Measurements from ENCODE around the gene F7.

Gene F7

DNA sequence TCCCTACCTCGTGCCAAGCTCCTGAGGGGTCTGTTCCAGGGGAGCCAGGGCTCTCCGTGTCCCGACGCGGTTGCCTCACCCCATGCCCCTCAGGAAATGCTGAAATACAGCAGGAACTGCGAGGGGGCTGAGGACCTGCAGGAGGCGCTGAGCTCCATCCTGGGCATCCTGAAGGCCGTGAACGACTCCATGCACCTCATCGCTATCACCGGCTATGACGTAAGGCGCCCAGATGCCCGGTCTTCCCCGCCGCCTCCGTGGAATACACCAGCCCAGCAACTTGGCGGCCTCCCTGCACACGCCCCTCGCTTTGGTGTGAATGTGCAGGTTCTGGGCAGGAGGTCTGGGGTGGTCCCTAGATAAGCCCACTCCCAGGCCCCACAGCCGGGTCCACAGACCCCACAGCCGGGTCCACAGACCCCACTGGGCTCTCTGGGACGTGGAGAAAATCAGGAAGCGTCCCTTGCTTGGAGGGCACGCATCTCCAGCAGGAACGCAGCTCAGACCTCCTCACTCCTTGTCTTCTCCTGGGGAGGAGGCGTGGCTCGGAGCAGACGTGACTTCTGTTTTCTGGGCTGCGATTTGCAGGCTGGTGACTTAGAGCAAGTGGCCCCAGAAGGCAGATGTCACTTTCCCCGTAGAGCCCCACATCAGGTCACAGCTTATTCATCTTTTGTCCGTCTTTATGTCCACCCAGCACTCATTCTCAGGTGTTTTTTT lies 19.4 kb upstream of the F7 start:
- no peak for DNase-seq (ENCODE audit: low read depth in 4 of 4, low spot score in 1 of 4)

DNA sequence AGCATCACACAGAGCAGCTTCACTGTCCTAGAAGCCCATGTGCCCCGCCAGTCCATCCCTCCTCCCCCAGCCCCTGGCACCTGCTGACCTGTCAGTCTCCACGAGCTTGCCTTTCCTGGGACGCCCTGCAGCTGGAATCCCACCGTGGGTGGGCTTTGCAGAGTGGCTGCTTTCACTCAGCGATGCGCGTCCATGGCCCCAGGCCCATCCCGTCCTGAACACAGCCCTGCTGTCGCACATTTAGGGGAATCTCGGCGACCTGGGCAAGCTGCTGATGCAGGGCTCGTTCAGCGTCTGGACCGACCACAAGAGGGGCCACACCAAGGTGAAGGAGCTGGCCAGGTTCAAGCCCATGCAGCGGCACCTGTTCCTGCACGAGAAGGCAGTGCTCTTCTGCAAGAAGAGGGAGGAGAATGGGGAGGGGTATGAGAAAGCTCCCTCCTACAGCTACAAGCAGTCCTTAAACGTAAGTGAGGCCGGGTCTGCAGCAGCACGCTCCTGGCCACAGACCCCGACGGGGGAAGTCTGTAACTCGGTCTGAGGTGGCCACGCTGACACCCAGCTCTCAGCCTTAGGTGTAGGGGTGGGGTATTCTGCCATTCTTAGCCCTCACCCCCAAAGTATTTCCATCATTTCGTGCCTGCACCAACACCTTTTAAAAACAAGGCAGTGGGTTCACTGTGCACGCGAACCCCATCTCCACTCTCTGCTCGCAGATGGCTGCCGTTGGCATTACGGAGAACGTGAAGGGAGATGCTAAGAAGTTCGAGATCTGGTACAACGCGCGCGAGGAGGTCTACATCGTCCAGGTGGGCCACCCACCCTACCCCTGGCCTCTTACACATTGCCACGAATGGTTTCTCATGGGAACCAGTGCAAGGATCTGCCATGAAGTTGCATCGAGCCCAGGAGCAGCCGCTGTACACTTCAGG lies 18.3 kb upstream of the F7 start:
- no peak for DNase-seq (ENCODE audit: low read depth in 4 of 4, low spot score in 1 of 4)

DNA sequence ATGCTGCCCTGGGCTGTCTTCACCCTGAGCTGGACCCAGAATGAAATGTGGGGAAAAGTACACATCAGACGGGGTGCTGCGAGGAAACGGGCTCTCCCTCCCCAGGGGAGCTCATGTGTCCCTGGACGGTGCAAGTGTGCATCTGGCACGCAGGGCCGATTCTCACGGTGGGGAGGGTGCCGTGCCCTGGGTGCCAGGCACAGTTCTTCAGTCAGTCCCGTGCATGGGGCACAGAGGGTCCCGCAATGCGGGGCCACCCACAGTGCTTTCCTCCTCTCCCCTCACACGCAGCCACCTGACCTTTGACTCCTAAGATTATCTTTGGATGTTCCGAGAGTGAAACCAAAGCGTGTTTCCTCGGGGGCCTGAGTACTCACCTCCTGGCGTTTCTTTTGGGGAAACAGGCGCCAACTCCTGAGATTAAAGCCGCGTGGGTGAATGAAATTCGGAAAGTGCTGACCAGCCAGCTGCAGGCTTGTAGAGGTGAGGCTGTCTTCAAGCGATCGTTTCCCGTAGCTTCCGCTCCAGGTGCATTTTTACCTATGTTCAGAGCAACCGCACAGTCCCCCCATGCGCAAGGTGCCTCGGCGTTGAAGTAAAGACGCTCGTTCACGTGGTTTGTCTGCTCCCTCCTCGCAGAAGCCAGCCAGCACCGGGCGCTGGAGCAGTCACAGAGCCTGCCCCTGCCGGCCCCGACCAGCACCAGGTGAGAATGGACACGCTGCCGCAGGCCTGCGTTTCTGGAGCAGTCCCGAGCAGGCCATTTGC lies 17.5 kb upstream of the F7 start:
- no peak for DNase-seq (ENCODE audit: low read depth in 4 of 4, low spot score in 1 of 4)

DNA sequence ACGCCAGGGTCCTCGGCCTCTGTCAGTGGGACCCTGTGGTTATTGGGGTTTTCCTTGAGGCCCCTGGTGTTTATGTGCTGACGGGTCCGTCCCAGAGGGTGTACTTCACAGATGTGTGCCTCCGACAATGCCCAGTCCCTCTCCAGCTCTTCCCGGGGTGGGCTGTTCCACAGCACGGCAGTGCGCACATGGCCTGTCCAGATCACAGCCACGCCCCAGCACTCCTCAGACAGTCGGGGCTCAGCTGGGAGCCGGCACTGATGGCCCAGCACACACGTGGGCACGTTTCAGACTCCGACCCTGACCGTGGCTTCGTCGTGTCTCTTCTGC lies 16.9 kb upstream of the F7 start:
- no peak for DNase-seq (ENCODE audit: low read depth in 4 of 4, low spot score in 1 of 4)

DNA sequence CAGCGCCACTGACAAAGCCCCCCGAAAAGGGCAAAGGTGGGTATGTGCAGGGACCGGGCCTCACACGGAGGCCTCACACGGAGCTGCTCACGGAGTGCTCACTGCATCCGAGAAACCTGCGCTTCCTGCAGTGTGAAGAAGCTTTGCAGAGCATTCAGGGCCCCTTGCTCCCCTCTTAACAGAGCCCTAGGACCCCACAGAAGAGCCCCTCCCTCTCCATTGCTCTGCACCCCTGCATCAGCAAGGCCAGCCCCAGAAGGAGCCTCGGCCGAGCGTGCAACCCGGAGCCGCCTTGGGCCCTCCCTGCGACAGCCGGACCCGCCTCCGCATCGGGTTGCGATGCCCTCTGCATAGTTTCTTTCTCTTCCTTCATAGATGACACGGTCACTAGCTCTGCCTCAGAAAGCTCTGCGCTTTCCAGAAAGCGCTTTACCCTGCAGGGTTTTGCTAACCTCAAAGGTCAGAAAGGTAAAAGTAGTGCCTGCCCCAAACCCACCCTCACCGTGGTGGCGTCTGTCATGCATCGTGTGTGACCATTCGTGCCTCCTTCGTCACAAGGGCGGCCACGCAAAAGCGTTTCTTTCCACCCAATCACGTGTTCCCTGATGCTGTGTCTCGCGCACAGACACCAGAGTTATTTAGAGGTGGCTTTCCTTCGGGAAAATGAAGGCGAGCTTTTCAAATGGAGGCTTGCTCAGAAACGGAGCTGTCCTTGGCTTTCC lies 15.7 kb upstream of the F7 start:
- no peak for DNase-seq (ENCODE audit: low read depth in 4 of 4, low spot score in 1 of 4)

DNA sequence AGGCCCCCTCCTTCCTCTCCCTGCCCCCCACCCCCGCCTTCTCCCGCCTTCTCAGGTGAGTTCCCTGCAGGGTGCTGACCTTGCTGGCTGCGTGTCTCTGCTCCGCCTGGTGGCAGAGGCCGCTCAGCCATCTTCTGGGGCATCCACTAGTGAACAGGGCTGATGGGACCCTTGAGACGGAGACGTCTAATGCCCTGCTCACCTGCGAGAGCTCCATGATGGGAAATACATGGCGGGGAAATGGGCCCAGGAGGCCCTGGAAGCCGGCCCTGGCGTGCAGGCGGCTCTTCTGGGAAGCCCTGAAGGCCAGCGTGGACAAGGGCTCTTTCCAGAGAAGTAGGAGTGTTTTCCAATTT lies 15.2 kb upstream of the F7 start:
- DNase-seq (ENCODE audit: low read depth in 4 of 4, low spot score in 1 of 4): no peak

DNA sequence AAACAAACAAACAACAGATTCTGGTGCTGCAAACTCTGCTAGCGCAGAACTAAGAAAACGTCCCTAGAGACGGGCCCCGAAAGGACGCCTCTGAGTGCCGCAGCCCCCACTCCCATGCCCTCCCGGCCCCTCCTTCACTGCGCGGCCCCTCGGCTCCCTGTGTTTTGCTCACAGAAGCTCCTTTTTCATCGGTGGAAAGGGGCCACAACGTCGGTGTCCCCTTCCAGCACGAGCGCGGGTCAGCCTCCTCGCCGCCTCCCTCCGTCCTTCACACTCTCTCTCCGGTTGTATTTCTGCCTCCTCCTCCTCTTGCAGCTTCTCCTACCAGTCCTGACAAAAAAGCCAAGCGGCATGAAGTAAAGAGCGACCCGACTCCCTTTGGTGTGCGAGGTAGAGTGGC lies 14.8 kb upstream of the F7 start:
- DNase-seq (ENCODE audit: low read depth in 4 of 4, low spot score in 1 of 4): no peak

DNA sequence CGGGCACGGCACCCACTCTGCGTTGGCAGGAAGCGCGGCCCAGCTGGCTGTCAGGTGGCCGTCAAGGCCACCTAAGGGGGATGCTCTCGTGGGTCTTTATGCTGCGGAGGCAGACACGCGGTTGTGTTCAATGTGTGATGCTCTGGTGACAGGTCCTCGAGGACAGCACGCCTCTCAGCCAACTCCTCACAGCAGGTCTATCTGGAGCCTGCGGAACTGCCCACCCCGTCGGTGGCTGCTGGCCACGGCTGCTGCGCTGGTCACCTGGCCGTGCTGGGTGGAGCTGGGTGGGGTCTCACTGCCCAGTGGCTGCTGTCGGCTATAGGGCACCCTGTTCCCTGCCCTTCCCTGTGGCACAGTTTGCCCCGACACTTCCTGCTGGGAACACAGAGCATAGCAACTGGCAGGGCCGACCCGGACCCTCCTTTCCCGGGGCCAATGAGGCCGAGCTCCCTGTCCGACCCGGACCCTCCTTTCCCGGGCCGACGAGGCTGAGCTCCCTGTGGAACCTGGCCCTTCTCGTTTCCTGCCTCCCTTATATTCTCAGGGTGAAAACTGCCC lies 14.3 kb upstream of the F7 start:
- DNase-seq (ENCODE audit: low read depth in 4 of 4, low spot score in 1 of 4): no peak

DNA sequence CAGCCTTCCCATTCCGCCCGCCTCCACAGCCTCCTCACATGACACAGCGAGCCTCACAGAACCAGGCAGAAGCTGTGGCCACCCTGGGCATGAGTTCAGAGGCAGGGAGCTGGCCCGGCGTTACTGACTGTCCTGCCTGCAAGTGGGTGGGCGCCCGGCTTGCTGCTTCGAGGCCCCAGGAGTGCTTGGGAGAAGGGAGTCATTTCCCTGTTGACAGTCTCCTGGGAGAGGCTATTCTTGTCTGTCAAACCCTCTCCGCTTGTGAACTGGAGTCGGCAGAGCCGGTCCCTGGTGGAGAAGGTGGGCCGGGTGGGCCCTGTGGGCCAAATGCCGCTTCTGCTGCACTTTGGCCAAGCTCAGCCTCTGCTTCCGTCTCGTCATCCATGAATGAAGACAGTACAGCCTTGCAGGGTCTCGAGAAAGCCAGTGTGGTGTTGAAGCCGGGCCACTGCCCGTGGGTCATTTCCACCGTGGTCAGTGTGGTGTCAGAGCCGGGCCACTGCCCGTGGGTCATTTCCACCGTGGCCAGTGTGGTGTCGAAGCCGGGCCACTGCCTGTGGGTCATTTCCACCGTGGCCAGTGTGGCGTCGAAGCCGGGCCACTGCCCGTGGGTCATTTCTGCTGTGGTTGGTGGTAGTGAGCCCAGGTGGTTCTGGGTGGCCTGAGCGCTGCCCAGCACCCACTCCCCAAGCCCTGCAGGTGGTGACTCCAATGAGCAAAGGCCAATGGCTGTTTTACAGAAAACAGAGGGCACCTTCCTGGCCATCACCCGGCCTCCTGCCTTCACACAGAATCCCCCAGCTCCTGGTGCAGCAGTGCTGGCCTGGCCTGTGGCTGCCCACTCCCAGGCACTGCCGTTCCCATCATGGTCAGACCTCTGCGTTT lies 13.5 kb upstream of the F7 start:
- no peak for DNase-seq (ENCODE audit: low read depth in 4 of 4, low spot score in 1 of 4)

DNA sequence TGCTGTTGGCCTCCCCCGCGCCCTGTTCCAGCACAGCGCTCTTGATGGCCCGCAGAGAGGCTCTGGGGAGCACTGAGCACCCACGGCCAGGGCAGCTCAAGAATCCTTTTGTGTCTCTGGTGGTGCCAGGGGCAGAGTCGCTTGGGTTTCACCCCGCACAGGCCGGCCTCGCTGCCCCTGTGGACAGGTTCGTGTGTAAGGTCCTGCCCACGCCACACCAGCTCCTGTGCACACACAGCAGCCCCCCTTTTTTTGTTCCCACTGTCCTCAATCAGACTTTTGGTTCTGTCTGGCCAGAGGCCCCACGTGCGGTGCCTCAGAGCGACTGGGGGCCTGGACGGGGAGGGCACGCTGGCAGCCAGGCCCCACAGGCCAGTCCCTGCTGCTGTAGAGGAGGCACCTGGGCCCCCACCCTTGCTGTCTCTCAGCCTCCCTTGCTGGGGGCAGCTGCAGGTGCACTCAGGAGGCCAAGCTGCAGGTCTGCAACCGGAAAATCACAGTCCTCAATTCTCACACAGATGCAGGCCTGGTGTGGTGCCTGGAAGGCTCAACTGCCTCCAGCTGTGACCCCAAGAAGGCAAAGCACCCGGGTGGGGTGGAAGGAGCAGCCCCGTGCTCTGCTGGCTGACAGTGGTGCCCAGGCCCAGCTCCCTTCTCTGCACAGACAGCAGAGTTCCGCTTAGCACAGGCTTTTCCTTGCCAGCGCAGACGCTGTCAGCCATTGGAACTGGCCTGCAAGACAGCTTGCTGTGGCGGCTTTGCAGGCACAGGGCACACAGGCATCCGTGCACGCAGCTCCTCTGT lies 12.6 kb upstream of the F7 start:
- no peak for DNase-seq (ENCODE audit: low read depth in 4 of 4, low spot score in 1 of 4)

DNA sequence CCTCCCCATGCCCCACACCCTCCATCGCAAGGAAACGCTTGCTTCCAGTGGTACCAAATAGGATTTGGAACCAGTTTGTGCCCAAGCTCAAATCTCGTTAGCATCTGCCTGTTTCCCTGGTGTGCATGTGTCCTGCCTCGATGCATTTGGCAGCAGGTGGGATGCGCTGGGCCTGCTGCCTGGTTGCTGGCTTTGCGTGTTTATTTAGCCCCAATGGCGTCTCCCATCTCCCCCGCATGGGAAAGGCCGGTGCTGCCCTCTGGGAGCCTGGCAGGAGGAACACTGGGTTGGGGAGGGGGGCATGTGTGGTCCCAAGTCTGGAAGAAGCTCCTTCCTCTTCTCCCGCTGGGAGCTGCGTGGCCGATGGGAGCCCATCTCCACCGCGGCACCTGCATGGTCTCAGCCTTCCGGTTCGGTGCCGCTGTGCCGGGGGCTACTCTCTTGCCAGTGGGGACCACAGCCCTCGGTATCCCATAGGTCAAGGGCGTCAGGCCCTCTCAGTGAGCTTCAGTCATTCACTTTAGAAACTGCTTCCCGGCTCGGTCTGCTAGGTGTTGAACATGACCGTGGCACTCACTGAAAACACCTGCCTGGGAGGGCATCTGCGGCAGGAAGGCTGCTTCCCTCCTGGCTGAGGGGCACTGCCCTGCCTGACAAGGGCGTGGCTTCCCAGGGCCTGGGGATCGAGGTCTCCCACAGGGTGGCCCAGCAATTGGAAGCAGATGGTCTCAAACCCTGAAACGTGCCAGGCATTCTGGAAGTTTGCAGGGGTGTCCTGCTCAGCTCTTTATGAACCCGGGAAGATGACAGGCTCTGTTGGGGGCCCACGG lies 11.8 kb upstream of the F7 start:
- no peak for DNase-seq (ENCODE audit: low read depth in 4 of 4, low spot score in 1 of 4)

DNA sequence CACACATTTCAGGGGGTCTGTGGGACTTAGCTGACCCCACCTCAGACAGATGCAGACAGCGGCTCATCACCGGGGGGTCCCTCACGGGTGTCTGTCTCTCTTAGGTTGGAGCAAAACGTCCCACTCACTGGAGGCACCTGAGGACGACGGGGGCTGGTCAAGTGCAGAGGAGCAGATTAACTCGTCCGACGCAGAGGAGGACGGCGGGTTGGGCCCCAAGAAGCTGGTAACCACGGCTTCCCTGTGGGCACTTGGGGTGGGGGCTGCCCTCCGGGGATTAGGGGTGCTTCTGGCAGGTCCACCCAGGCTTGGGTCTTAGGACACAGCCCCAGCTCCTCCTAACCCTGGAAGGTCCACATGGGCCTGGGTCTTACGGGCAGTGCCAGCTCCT lies 11.2 kb upstream of the F7 start:
- DNase-seq (ENCODE audit: low read depth in 4 of 4, low spot score in 1 of 4): no peak

DNA sequence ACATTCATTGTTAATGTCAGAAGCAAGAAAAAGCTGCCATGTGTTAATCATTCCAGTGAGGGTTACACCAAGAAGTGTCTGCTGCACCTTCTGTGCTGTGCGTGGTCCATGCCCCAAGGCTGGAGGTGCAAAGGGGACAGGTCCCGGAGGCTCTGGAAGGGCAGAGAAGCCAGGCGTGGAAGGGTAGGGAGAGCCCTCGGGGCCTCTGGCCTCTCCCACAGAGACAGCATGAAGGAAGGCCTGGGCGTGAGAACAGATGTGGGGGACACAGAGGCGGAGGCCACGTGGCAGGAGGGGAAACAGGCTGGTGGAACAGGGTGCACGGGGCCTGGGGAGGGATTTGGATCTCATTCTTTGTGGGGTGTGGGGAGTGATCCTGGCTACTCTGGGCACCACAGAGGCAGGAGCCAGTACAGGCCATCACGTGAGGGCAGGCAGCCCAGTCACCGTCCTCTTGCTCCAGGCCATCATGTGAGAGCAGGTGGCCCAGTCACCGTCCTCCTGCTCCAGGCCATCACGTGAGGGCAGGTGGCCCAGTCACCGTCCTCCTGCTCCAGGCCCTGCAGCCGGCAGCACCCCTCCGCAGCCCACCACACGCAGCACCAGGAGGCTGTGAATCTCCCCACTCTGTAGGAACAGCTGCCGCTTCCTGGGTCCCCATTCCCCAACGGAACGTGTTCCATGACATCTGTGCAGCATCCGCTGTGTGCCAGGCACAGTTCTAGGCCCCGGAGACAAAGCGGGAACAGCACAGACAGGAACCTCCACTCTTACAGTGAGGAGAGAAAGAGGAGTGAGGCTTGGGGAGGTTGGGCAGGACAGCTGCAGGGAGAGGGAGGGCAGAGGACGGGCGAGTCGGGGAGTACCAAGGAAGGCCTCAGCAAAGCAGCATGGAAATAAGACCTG lies 10.2 kb upstream of the F7 start:
- no peak for DNase-seq (ENCODE audit: low read depth in 4 of 4, low spot score in 1 of 4)

DNA sequence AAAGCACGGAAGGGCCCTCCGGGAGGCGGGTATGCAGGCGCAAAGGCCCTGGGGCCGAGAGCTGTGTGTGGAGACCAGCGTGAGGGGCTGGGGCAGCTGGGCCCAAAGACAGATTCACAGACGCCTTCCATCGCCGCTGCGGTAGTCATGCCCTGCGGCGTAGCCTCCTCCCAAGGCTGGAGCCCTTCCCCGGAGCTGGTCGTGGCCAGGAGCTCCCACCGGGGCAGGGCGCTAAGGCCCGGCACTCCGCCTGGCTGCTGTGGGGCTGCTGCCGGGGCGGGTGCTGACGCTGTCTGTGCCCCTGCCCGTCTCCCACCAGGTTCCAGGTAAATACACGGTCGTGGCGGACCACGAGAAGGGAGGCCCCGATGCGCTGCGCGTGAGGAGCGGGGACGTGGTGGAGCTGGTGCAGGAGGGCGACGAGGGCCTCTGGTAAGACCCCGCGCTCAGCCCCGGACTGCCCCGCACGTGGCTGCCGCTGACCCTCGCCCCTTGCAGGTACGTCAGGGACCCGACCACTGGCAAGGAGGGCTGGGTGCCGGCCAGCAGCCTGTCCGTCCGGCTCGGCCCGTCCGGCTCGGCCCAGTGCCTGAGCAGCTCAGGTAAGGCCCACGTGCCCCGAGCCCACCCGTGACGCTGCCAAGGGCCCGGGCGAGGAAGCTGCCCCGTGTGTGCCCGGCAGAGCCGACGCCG lies 9.4 kb upstream of the F7 start:
- no peak for DNase-seq (ENCODE audit: low read depth in 4 of 4, low spot score in 1 of 4)

DNA sequence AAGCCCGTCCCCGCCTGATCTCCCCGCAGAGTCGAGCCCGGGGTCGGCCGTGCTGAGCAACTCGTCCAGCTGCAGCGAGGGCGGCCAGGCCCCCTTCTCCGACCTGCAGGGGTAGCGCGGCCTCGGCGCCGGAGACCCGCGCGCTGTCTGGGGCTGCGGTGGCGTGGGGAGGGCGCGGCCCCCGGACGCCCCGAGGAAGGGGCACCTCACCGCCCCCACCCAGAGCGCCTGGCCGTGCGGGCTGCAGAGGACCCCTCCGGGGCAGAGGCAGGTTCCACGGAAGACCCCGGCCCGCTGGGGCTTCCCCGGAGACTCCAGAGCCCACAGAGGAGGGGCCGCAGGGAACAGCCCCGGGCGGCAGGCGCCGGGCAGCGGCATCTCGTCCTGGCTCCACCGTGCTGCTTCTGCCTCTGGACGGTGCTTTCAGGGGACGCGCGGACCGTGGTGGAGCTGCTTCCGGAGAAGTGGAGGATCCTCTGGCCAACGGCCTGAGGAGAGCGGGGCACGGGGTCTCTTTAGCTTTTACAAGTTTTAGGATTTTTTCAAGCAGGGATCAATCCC lies 8.8 kb upstream of the F7 start:
- no peak for DNase-seq (ENCODE audit: low read depth in 4 of 4, low spot score in 1 of 4)

DNA sequence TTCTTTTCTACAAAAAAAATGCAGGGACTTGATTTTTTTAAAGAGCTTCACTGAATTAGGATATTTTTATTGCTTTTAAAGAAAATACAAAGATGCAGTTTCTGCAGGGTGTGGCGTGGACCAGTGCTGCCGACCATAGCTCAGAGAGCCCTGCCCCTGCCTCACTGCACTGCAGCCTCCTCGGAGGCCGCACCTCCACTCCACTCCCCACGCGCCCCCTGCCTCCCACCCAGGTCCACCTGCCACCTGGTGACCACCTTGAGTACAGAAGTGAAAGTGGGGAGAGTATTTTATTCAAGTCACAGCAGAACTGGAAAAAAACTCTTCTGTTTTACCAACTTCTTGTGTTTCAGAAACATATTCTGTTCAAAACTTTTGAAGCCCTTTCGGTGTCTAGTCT lies 7.9 kb upstream of the F7 start:
- no peak for DNase-seq (ENCODE audit: low read depth in 4 of 4, low spot score in 1 of 4)
